ENCODE results near the gene ALDH7A1.
A peak's percentile ranks its signal among the peaks of the same experiment; 100 is the strongest.

ALDH7A1 gene

DNA sequence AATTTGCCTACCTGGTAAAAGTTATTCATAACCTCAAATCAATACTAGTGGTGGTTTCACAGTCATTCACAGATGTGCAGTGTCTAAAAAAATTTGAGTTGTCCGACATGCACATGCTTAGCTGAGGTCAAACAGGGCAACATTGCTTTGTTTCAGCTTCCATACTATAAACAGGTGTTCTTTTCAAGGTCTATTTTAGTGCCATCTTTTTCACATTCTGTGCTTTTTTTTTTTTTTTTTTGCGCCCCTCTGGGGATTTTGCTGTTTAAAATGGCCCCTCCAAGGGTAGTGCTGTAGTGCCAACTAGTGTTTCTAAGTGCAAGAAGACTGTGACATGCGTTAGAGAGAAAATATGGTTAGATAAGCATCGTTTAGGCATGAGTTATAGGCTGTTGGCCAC lies 20.3 kb upstream of the ALDH7A1 start:
- Histone ChIP-seq H3K9me2 (replicated peaks; ENCODE audit: control insufficient read depth, low read length) (no peaks in the 10 kb centered on the region), H3K36me3 (ENCODE audit: control insufficient read depth, low read length) (peaks cover 82% of the 10 kb centered on the region), H3K4me1 (ENCODE audit: control insufficient read depth, low read length) (peaks cover 40% of the 10 kb centered on the region), H3F3A (ENCODE audit: control insufficient read depth, insufficient read depth) (0 out of 2 replicates have a peak, but pooled peaks cover 3% of the 10 kb centered on the region), H3K9me3 (ENCODE audit: control insufficient read depth, insufficient read depth, low read length) (no peaks in the 10 kb centered on the region), H4K20me1 (ENCODE audit: control insufficient read depth, insufficient read depth, low read depth, low read length) (no peaks in the 10 kb centered on the region; the same call in 1 of the 2 replicates), H3K79me2 (ENCODE audit: control insufficient read depth, low read length) (peaks cover 73% of the 10 kb centered on the region), H3K4me3 (ENCODE audit: low read length) (peak overlapping the region; percentile 8; the same call in 1 of the 2 replicates), H3K27ac (ENCODE audit: low read depth, low read length) (peak overlapping the region; percentile 42), H3K27me3 (ENCODE audit: control insufficient read depth, low read length) (no peaks in the 10 kb centered on the region), H3K4me2 (ENCODE audit: low read length) (peak overlapping the region; percentile 44)
- peak; percentile 56 for TF ChIP-seq CTCF (IDR thresholded peaks at IDR 0.05; ENCODE audit: low read depth, low read length, poor library complexity, severe bottlenecking)
- no peak for TF ChIP-seq EZH2phosphoT487 (IDR thresholded peaks at IDR 0.05; ENCODE audit: borderline replicate concordance, low read length)

DNA sequence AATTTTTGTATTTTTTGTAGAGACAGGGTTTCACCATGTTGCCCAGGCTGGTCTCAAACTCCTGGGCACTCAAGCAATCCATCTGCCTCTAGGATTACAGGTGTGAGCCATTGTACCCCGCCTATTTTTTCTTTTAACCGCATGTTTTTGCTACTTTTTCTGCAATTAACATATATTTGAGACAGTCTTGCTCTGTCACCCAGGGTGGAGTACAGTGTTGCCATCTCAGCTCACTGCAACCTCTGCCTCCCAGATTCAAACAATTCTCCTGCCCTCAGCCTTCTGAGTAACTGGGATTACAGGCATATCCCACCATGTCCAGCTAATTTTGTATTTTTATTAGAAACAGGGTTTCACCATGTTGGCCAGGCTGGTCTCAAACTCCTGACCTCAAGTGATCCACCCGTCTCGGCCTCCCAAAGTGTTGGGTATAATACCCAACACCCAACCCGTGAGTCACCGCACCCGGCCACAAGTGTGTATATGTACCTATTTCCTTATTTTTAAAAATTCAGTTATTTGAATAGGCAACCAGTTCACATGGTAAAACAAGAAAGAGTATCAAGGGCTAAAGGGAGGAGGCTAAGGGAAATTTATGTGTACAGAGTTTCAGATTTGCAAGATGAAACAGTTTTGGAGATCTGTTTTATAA lies 19.0 kb upstream of the ALDH7A1 start:
- no peaks in the 10 kb centered on the region for H3K27me3 ChIP-seq (ENCODE audit: control insufficient read depth, low read length)
- no peaks in the 10 kb centered on the region for H4K20me1 ChIP-seq (ENCODE audit: control insufficient read depth, insufficient read depth, low read depth, low read length)
- H3F3A ChIP-seq (ENCODE audit: control insufficient read depth, insufficient read depth) = 0 out of 2 replicates have a peak, but pooled peaks cover 3% of the 10 kb centered on the region
- H3K4me3 ChIP-seq (ENCODE audit: low read length) = peak overlapping the region; percentile 27
- H3K27ac ChIP-seq (ENCODE audit: low read depth, low read length) = peak overlapping the region; percentile 42
- H3K9me2 ChIP-seq (replicated peaks; ENCODE audit: control insufficient read depth, low read length) = no peaks in the 10 kb centered on the region
- peak overlapping the region; percentile 44 for H3K4me2 ChIP-seq (ENCODE audit: low read length)
- TF ChIP-seq CTCF (IDR thresholded peaks at IDR 0.05; ENCODE audit: low read depth, low read length, poor library complexity, severe bottlenecking) (no peak), EZH2phosphoT487 (IDR thresholded peaks at IDR 0.05; ENCODE audit: borderline replicate concordance, low read length) (no peak)
- H3K4me1 ChIP-seq (ENCODE audit: control insufficient read depth, low read length) = peaks cover 52% of the 10 kb centered on the region
- H3K79me2 ChIP-seq (ENCODE audit: control insufficient read depth, low read length) = peaks cover 85% of the 10 kb centered on the region
- H3K36me3 ChIP-seq (ENCODE audit: control insufficient read depth, low read length) = peaks cover 83% of the 10 kb centered on the region
- no peaks in the 10 kb centered on the region for H3K9me3 ChIP-seq (ENCODE audit: control insufficient read depth, insufficient read depth, low read length)

DNA sequence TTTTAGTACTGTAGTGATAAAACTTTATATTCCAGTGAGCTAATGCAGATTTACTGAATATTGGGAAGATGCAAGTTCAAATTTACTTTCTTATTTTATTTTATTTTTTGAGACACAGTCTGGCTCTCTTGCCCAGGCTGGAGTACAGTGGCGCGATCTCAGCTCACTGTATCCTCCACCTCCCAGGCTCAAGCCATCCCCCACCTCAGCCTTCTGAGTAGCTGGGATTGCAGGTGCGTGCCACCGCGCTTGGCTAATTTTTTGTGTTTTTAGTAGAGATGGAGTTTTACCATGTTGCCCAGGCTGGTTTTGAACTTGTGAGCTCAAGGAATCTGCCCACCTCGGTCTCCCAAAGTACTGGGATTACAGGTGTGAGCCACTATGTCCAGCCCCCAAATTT lies 15.6 kb upstream of the ALDH7A1 start:
- H3K79me2 ChIP-seq (ENCODE audit: control insufficient read depth, low read length) = peaks cover 97% of the 10 kb centered on the region
- no peak overlapping the region for H3K27ac ChIP-seq (ENCODE audit: low read depth, low read length)
- no peaks in the 10 kb centered on the region for H3K9me2 ChIP-seq (replicated peaks; ENCODE audit: control insufficient read depth, low read length)
- peaks cover 87% of the 10 kb centered on the region for H3K36me3 ChIP-seq (ENCODE audit: control insufficient read depth, low read length)
- TF ChIP-seq CTCF (IDR thresholded peaks at IDR 0.05; ENCODE audit: low read depth, low read length, poor library complexity, severe bottlenecking) = no peak
- TF ChIP-seq EZH2phosphoT487 (IDR thresholded peaks at IDR 0.05; ENCODE audit: borderline replicate concordance, low read length) = no peak
- no peaks in the 10 kb centered on the region for H3K27me3 ChIP-seq (ENCODE audit: control insufficient read depth, low read length)
- H3K9me3 ChIP-seq (ENCODE audit: control insufficient read depth, insufficient read depth, low read length) = no peaks in the 10 kb centered on the region
- no peak overlapping the region for H3K4me3 ChIP-seq (ENCODE audit: low read length)
- H3K4me1 ChIP-seq (ENCODE audit: control insufficient read depth, low read length) = peaks cover 71% of the 10 kb centered on the region
- no peak overlapping the region for H3K4me2 ChIP-seq (ENCODE audit: low read length)
- 0 out of 2 replicates have a peak, but pooled peaks cover 3% of the 10 kb centered on the region for H3F3A ChIP-seq (ENCODE audit: control insufficient read depth, insufficient read depth)
- H4K20me1 ChIP-seq (ENCODE audit: control insufficient read depth, insufficient read depth, low read depth, low read length) = peaks cover 5% of the 10 kb centered on the region; the same call in 1 of the 2 replicates
